WI38 (cell line): ENCODE data around the gene MTM1.
A peak's percentile ranks its signal among the peaks of the same experiment; 100 is the strongest.

ENCODE experiments used
- H3K4me3 ChIP-seq: 2 replicates; pipeline ENCODE4 v1.5.1; 2011; ENCODE audit warnings: low read depth, mild to moderate bottlenecking, control low read depth, low read length
- CTCF ChIP-seq: IDR thresholded peaks from 2 replicates; pipeline ENCODE4 v1.5.1; 2012; ENCODE audit warnings: low read depth, mild to moderate bottlenecking, control low read depth, low read length

Gene MTM1

DNA sequence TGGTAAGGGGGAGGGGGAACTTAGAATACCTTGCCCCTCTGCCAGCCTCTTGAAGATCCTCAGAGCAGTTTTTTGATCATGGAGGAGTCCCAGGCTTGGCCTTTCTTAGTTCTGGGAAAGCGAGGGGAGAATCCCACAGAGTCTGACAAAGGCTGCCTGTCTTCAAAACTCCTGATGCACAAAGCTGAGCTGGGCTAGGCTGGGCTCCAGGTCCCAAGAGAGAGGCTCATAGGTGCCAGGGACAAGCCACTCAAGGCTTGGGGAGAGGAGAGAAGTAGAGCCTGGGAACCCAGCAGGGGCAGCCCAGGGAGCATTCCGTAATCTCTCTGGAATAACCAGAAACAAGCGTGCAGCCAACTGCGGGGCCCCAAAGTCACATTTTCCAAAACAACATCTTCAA, 37.0 kb upstream of the MTM1 start:
- H3K4me3 ChIP-seq: no peak overlapping the region
- no peak for TF ChIP-seq CTCF

GRCh38 chrX:150533863-150534262, 34.6 kb upstream of the MTM1 start:
- no peak for TF ChIP-seq CTCF
- H3K4me3 ChIP-seq: no peak overlapping the region

DNA sequence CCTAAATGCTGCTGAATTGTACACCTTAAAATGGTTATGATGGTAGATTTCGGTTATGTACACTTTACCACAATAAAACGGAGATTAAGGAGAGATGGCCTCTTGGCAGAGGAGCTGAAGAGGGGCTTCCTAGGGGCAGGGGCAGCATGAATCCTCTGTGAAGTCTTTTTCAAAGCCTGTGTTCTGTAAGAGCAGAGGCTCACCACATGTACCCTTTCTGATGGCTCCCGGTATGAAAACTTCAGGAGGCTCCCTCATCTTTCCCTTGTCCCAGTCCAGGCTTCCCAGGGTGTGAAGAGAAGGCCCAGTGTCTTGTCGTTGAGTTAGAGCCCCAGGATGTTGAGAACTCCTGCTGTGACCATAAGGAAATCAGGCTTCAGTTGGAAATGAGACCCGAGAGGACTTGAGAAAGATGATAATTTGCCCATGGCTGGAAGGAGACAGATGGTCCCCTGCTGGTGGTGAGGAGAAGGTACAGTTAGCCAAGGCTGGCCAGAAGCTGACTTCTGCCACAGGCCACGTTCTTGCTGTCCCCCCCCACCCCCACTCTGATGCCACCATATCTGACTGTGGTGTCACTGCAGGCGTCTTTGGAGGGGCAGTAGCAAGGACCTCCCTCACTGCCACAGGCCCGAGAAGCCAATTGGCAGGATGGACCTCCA, 31.8 kb upstream of the MTM1 start:
- H3K4me3 ChIP-seq: no peak overlapping the region
- TF ChIP-seq CTCF: peak; percentile 11; the same call in 1 of the 2 replicates

DNA sequence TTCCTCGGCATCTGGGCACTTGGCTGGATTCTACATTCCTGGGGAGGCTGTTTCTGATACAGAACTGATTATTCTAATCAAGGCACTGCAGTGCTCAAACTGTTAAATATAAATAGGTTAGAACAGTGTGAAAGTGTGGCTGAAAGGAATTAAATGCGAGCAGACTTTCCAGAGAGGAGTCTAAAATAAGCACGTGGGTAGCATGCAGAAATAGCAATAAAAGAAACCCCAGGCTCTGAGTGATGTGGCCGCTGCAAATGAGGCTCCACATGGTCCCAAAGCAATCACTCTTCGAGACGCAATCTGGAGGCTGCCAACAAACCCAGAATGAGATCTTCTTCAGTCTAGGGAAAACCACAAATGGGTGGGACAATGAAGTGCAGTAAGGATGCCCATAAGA, 30.6 kb upstream of the MTM1 start:
- no peak overlapping the region for H3K4me3 ChIP-seq
- TF ChIP-seq CTCF: no peak

DNA sequence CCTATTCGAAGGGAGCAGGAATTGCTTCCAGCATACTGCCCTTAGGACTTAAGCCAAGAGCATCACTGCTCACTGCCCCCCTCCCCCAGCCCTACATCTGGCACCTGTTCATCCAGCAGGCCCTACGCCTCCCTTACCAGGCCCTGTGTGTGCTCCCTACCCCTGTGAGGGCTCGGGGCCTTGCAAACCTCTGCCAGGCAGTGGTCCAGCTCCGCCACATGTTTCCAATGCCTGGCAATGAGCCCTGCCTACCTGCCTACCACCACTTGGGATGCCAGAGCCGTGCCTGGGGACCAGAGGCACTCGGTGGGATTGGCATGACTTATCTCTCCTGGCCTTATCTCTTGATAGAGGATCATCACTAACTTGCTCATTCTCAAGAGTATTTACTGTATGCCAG, 27.5 kb upstream of the MTM1 start:
- H3K4me3 ChIP-seq: no peak overlapping the region
- no peak for TF ChIP-seq CTCF

DNA sequence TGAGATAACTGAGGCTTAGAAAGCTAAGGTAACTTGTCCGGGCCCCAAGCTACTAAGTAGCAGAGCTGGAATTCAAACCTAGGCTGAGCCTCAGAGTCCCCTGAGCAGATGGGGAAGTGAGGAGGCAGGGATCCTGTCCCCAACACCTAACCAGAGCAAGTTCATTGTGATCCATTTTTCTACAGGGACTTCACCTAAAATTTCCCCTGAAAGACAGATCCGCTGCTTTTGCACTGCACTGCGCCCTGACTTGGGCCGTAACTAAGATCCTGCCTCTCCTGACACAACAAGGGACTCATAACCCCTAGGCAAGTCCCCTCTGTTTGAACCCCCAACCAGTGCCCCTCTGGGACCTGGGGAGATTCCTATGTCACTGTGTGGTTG, 25.6 kb upstream of the MTM1 start:
- no peak for TF ChIP-seq CTCF
- no peak overlapping the region for H3K4me3 ChIP-seq

- no peak overlapping the region for H3K4me3 ChIP-seq
- TF ChIP-seq CTCF: no peak
These were observed 24.9 kb upstream of the MTM1 start for GRCh38 chrX:150543230-150544155.
